GM19240 (cell line): ENCODE measurements around the gene PDSS2.
"Not testable (repeated sequence)": the region's sequence is repeated elsewhere in the genome, so short reads cannot be mapped to it uniquely, and the experiment has no call there.

Experiments used
- DNase-seq: peaks from one replicate; pipeline ENCODE4 v3.0.0; 2011; ENCODE audit warnings: low spot score; ENCODE audit not compliant: insufficient read length

PDSS2 gene

DNA sequence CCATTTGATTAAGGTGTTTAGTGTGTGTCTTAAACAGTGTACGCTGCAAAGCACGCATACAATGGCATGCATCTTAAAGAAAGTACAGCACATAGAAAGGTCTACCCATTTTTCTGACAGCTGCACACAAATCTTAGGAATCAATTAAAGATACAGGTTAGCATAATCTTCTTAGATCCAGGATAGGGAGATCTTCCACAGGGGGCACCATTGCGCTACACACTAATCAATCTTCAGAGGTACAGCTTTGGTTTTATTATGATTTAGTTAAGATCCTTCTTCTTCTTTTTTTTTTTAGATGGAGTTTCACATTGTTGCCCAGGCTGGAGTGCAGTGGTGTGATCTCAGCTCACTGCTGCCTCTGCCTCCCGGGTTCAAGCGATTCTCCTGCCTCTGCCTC, 280.4 kb downstream of the PDSS2 start:
- no peak for DNase-seq

DNA sequence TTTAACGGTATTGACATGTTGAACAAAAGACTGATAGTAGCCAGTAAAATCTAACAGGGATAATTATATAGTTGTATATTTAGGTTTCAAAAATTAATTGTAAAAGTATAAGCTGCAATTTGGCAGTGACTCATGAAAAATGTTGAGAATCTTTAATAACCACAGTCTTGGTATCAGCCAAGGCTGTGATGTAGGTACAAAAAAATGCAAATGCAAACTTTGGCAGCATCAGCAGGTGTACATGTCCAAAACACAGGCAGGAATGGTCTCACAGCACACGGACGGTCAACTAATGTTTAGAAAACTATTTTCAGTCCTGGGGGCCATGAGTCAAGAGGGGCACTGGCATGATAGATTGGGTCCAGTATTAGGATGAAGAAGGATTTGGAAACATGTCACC, 285.6 kb downstream of the PDSS2 start:
- DNase-seq: no peak

DNA sequence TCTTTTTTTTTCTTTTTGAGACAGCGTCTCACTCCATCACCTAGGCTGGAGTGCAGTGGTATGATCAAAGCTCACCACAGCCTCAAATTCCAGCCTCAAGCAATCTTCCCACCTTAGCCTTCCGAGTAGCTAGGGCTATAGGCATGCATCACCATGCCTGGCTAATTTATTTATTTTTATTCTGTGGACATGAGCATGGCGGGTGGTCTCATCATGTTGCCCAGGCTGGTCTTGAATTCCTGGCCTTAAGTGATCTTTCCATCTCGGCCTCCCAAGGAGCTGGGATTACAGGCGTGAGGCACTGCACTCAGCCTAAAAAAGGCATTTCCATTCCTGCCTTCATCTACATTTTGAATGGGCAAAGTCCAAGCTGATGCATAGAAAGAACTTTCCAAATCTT, 287.9 kb downstream of the PDSS2 start:
- DNase-seq: no peak

DNA sequence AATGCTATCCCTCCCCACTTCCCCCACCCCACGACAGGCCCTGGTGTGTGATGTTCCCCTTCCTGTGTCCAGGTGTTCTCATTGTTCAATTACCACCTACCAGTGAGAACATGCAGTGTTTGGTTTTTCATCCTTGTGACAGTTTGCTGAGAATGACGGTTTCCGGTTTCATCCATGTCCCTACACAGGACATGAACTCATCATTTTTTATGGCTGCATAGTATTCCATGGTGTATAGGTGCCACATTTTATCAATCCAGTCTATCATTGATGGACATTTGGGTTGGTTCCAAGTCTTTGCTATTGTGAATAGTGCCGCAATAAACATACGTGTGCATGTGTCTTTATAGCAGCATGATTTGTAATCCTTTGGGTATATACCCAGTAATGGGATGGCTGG, 295.1 kb downstream of the PDSS2 start:
- not testable (repeated sequence) for DNase-seq

DNA sequence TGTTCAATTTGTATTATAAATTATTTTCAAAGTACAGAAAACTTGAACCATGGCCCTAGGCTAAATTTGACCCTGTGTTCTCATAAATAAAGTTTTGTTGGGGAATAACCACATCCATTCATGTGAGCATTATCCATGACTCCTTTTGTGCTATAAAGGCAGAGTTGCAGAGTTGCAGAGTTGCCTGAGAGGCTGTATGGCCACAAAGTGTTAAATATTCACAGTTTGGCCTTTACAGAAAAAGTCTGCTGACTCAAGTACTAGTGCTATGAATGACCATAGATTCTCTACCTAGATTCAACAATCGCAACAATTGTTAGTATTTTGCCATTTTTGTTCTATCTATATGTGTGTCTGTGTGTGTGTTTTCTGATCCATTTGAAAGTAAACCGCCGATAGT, 297.8 kb downstream of the PDSS2 start:
- no peak for DNase-seq

DNA sequence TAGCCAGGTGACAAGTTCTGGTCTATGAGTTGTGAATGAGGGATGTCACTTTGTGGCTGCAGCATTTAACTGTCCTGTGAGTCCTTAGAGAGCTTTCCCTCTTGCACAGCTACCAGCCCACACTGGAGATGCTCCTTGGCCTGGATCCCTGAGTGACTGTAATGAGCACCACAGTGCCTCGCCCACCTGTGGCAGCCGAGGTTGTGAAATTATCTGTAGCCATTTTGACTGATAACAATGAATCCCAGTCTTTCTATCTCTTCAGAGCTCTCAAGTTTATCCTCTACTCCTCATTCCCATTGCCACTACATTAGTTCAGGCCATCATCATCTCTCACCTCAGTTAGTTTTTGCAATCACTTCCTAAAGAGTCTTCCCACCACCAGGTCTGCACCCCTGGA, 302.7 kb downstream of the PDSS2 start:
- DNase-seq: no peak

DNA sequence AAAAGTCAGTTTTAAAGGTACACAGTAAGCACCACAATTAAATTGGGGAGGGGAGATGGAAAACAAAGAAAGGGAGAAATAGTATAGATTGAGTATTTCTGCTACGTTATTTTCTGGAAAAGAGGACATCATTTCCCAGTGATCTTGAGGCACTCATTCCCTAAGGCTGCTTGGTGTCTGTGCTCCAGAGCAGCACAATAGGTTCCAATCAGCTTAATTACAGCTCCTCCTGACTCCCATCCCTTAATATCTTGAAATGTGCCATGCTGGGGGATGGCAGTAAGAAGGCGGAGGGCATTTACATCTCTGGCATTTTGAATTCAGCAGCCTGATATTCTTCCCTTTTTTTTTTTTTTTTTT, 304.6 kb downstream of the PDSS2 start:
- no peak for DNase-seq

DNA sequence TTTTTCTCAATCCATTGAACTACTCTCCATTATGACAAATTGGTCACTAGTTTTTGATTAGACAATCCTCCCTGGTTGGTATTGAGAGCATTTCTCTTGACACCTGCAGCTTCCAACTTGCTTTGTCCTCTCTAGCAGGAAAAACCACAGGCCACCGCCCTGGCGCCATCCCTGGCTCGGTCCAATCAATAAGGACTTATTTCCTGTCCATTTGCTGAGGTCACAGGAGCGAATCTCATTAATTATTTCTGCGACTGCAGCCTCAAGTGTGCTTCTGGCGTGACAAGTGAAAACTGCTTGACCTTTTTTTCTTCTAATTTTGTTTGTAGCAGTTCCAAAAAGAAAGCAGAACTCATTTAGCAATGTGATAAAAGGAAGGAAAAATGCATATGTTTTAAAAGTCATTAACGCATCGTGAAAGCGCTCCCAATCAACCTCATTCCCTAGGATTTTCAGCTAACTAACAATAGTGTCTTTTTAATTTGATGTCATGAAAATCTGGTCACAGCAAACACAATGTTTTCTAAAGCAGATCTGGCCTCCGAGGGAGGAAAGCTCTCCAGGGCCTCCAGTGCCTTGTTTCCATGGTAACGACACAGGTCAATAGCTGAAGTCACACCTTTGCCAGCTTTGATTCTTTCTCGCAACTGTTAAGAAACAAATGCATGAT, 305.1 kb downstream of the PDSS2 start:
- no peak for DNase-seq

DNA sequence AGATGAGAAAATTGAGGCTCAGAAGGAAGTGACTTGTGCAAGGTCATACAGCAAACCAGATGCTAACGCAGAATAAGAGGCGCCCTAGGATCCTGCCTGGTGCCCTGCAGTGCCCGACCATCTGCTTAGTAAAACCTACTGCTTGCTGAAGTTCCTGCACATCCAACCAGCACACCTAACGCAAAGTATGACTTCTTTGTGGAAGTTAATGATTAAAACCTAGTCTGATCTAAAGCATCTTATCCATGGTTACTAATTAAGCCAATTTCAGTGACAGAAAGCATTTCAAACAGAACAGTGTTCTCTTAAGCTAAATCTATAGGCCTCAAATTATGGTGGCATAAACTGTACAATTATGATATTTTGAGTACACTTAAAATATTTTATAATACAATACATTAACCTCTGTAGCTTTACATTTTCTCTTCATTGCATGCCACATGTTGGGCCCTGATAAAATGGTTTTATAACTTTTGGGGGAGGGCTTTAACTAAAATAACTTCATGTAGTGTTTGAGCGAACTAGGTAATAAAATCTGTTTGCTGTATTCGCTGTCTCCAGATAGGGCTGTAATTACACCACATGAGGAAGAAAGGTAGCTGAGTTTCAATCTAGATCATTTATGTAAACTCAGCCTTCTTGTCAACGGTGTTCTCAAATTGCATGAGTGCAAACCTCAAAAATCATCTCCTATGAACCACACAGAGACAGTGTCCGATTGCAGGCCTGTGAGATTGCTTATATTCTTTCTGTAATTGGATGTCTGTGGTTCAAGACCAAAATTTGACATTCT, 306.5 kb downstream of the PDSS2 start:
- DNase-seq: no peak

DNA sequence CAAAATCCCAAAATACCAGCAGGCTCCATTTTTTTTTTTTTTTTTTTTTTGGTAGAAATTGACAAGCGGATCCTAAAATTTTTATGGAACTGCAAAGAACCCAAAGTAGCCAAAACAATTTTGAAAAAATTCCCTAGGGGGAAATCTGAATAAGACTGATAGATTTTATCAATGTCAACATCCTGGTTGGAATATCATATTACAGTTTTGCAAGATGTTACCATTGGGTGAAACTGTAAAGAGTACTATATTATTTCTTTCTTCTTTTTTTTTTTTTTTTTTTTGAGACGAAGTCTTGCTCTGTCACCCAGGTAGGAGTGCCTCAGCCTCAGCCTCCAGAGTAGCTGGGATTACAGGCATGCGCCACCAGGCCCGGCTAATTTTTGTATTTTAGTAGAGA, 314.7 kb downstream of the PDSS2 start:
- no peak for DNase-seq

DNA sequence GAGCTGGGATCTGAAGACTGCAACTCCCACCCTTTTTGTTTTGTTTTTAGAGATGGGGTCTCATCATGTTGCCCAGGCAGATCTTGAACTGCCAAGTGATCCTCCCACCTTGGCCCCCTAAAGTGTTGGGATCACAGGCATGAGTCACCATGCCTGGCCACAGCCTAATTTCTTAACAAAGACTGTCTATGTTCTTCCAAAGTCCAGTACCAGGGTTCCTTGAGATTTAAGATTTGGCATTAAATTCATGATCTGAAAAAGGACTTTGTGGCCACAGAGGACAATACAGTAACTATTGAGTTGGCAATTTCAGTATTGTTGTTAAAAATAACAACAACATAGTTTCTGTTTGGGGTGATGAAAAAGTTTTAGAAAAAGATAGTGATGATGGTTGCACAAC, 315.4 kb downstream of the PDSS2 start:
- no peak for DNase-seq

DNA sequence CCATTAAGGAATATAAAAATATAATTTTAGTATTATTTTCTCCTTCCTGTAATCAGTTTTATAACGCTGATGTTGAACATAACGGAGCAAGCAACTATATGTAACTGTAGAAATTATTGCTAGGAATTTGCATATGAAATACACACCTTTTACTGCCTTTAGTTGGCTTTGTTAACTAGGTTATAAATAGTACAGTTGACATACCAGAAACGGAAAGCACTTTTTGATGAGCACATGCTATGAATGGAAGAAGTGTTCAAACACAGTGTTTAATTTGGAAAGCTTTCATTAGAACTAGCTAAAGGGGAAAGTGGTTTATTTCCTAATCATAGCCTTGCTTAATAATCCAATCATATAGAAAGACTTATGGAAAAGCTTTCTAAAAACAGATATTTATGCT, 318.8 kb downstream of the PDSS2 start:
- DNase-seq: no peak

DNA sequence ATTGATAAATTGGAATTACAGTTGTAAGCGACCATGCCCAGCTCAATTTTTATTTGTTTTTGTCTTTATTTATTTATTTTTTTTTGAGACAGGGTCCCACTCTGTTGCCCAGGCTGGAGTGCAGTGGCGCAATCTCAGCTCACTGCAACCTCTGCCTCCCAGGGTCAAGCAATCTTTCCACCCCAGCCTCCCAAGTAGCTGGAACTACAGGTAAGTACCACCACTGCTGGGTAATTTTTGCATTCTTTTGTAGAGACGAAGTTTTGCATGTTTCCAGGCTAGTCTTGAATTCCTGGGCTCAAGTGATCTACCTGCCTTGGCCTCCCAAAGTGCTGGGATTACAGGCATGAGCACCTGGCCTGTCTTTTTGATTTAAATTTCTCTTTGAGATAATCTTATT, 323.0 kb downstream of the PDSS2 start:
- not testable (repeated sequence) for DNase-seq

DNA sequence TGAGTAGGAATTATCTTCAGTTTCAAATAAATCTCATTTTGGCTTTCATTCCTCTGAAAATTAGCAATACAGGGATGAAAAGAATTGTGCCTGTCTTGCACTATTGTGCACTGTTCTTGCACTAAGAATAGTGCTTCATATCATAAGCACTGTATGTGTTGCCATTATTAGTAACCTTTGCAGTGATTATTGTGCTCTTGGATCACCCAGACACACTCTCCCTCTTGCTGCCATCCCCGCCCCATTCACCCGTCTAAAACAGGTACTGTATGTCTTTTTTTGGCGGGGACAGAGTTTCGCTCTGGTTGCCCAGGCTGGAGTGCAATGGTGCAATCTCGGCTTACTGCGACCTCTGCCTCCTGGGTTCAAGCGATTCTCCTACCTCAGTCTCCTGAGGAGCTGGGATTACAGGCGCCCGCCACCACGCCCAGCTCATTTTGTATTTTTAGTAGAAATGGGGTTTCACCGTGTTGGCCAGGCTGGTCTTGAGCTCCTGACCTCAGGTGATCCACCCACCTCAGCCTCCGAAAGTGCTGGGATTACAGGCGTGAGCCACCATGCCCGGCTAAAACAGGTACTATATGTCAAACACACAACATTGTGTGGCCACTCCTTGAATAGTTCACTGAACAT, 324.2 kb downstream of the PDSS2 start:
- not testable (repeated sequence) for DNase-seq

DNA sequence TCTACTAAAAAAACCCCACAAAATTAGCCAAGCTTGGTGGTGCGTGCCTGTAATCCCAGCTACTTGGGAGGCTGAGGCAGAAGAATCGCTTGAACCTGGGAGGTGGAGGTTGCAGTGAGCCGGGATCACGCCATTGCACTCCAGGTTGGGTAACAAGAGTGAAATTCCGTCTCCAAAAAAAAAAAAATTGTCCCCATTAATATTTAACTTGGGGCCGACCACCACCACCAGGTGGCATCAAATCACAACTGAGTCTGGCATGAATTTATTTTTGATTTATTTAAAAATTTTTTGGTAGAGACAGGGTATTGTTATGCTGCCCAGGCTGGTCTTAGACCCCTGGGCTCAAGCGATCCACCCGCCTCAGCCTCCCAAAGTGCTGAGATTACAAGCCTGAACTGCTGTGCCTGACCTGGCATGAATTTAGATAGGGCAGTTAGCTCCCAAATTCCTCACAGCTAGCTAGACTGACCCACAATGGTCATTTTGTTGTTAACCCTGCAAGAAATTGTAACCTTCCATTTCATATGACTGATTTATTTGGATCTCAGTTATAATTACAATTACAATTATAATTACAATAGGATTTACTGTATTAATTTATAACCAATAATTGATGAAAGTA, 326.9 kb downstream of the PDSS2 start:
- no peak for DNase-seq

DNA sequence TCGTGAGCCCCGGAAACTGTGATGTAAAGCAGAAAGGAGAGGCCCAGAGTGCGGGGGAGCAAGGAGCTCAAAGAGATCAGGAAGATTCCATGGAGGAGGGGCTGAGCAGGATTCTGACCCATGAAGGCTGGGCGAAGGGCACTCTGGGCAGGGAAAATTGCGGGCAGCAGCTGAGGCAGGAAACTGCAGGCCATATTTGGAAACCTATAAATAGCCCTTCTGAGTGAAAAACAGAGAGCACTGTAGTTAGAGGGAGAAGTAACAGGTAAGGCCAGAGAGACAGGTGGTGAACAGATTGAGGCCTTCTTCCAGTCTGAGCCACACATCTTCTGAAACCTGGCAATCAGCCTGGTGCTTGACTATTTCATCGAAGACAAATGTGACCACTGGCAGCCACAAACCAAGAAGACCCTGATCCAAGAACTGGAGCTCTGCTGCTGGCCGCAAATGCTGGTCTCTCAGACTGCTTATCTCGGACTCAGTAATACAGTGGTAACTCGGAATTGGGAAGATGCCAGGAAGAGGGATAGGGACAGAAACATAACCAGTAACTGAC, 329.9 kb downstream of the PDSS2 start:
- DNase-seq: no peak

DNA sequence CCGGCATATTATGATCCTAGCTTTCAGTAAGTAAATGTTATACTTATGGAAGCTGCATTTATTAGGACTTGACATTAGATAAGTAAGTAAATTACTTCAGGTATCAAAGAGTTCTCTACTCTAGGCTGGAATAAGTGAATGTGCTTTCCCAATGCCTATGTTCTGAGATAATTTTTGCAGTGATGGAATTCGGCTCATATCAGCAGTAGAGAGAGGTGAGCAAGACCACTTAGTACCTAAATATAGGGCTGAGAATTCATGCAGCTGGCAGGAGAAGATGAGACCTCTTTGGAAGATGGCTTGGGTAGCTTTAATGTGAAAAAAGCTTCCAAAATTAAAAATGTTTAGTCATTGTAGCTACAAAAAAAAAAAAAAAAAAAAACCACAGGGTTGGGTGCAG, 330.8 kb downstream of the PDSS2 start:
- DNase-seq: no peak

DNA sequence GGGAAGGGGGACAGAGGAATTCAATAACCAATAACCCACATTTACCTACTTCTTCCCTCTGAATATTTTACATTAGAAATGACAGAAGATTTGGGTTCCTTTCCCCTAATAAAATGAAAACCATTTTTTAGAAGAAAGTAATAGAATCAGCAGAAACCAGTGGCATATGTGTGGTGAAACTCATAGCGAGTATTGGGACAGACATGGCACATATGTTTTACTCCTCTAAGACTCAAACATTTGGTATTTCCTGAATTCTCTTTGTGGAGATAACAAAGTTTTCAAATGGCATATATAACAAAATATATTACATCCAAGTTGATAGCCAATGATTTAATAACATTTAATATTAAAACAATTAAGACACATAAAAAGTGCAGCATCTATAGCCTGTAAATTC, 331.2 kb downstream of the PDSS2 start:
- DNase-seq: no peak

DNA sequence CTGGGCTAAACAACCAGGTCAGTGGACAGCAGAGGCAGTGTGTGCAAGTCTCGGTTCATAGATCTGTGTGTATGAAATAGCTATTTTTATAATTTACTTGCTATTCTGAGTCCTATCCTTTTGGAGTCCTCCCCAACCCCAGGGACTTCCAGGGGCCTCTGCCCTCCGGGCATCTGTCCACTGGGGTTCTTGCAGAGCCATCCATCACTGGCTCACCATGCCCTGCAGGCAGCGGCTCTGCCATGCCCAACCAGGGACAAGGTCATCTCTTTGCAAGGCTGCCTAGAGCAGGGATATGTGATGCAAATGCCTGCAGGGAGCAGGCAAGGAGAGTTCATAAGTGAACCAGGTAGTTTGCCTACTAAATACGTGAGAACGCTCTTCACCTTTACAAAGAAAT, 333.6 kb downstream of the PDSS2 start:
- DNase-seq: no peak

DNA sequence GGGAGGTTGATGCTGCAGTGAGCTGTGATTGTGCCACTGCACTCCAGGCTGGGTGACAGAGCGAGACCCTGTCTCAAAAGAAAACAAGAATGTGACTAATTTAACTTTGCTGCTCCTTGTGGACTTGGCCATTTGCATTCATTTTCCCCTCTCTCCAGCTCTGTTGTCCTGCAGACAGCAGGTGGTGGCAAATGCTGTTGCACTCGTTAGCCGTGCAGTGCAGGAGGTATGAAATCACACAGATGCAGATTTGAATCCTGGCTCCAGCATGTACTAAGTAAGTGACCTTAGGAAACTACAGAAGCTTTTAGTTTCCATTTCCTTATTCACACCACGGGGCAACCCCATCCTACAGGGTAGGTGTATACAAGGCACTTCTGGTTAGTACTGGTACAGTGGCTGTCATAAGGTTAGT, 334.4 kb downstream of the PDSS2 start:
- DNase-seq: no peak

DNA sequence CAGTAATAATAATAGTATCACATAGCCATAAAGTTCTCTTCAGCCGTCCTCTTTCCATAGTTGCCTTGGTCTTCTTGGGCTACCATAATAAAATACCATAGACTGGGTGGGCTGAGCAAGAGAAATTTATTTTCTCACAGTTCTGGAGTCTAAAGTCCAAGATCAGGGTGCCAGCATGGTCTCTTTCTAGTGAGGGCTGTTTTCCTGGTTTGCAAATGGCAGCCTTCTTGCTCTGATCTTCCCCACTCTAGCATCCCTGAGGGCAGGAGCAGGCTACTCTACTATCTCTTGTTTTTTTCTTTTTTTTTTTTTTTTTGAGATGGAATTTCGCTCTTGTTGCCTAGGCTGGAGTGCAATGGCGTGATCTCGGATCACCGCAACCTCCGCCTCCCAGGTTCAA, 335.9 kb downstream of the PDSS2 start:
- DNase-seq: no peak

DNA sequence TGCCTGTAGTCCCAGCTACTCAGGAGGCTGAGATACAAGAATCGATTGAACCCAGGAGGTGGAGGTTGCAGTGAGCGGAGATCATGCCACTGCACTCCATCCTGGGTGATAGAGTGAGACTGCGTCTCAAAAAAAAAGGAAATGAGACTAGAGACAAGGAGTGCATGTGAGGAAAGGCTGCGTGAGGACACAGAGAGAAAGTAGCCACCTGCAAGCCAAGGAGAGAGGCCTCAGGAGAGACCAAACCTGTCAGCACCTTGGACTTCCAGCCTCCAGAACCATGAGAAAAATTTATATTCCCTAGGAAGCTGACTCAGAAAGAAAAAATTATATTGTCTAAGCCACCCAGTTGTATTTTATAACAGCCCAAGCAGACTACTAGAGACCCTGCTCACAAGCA, 336.6 kb downstream of the PDSS2 start:
- no peak for DNase-seq
